Sciatic nerve (tissue), 2 donors: ENCODE data around the gene PTDSS2. TPM values are rescaled to one million over a fixed set of nuclear protein-coding genes. Genes with fewer than 3 reads are reported as not detected.
"Not testable (repeated sequence)": the region's sequence is repeated elsewhere in the genome, so short reads cannot be mapped to it uniquely, and the experiment has no call there.

Source experiments
- ATAC-seq: fragments of 200-7000 bp; cut with Tn5 transposase; one replicate; pipeline ENCODE4 v1.9.1; 2020; ENCODE audit warnings: mild to moderate bottlenecking, moderate library complexity
- DNase-seq: peaks from one replicate; pipeline ENCODE4 v3.0.0-alpha.2; 2020; ENCODE audit warnings: low spot score
- intact Hi-C: fragments of 100-400 bp; cut with DNase I; formaldehyde crosslinking; loops from one replicate; pipeline ENCODE4 v1.14.2; 2022
- total RNA-seq: library from RNA; stranded (reverse); fragmentation: NEBNext Ultra II Directional; extraction: Animal tissue kit (Norgen Biotek cat#: 25700); gene quantifications from one replicate; pipeline ENCODE4 v1.2.1, GENCODE V29; 2021
- donor health status: DM: no; HTN: no; CAD: no.
- donor health status: DM: no; HTN: no; CAD: no.

Gene PTDSS2
- total RNA-seq, result 33.1 TPM

DNA sequence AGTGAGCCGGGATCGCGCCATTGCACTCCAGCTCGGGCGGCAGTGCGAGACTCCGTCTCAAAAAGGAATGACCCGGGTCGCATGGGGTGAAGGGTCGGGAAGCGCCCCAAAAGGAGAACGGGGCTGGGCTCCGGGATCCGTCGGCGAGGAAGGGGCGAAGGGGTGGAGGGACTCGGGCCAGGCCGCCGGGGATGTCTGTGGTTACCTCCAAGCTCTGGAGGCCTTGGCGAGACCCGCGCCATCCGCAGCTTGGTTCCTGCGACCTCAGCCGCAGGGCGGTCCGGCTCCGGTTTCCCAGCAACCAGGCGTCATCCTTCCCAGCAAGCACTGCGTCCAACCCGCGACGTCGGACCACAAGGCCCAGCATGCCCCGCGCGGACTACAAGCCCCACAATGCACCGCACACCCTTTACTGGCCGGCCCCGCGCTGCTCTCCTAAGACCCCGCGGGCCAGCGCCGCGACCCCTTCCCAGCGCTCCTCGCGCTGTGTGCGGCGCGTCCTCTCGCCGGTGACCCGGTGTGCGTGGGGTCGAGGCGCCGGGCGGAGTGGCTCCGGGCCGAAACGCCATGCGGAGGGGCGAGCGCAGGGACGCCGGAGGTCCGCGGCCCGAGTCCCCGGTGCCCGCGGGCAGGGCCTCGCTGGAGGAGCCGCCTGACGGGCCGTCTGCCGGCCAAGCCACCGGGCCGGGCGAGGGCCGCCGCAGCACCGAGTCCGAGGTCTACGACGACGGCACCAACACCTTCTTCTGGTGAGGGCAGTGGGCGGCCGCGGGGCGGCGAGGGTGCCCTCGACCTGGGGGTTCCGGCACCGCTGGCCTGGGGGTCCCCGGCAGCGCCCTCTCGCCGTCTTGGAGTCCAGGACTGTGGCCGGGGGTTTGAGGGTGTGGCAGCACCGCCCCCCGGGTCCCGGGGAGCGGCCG, at the start of gene PTDSS2:
TSS of gene PTDSS2 (plus strand) at position 391 of the 920 bp plus-strand sequence. CDS start at position 568, 177 bp downstream.
- ATAC-seq (peak; percentile 92), DNase-seq (peak; percentile 98)
- intact Hi-C loops, result no loop called here

DNA sequence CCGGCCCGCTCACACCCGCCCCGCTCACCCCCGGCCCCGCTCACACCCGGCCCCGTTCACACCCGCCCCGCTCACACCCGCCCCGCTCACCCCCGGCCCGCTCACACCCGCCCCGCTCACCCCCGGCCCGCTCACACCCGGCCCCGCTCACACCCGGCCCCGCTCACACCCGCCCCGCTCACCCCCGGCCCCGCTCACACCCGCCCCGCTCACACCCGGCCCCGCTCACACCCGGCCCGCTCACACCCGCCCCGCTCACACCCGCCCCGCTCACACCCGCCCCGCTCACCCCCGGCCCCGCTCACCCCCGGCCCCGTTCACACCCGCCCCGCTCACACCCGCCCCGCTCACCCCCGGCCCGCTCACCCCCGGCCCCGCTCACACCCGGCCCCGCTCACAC, 48.9 kb upstream of the PTDSS2 start:
- DNase-seq, ATAC-seq, intact Hi-C loops: not testable (repeated sequence)

- intact Hi-C loops, result no loop called here
- DNase-seq, result no peak
- ATAC-seq, result no peak
These were observed 46.9 kb upstream of the PTDSS2 start for GRCh38 chr11:403021-403760.

GRCh38 chr11:403761-404431, 46.2 kb upstream of the PTDSS2 start:
- intact Hi-C loops, result no loop called here
- DNase-seq (no peak), ATAC-seq (no peak)

GRCh38 chr11:404551-405264, 45.4 kb upstream of the PTDSS2 start:
- intact Hi-C loops, result no loop called here

DNA sequence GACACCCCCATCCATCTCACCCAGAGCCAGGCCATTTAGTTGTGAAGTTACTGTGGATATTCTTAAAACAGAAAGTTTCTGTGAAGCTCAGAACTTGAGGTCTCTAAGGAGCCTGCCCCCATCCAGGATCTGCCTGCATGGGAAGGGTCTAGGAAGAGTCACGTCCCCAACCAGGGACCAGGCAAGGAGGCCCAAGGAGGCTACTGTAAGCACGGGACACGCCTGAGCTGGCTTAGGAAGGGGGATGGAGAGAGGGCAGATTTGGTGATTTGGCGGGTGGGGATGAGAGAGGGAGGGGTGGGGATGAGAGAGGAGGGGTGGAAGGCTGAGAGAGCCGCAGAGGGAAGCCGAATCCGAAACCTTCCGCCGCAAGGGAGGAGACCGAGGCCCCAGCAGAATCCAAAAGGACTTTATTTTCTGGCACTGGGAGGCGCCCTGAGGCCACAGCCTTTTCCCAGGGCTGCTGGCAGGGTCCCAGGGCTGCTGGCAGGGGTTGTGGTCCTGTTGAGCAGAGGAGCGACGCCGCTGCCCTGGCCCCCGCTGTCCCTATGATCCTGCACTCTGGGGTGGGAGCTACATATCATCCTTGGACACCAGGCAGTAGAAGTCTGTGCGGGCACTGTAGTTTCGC, 44.6 kb upstream of the PTDSS2 start:
- DNase-seq (no peak), ATAC-seq (peak; percentile 1)
- intact Hi-C loops, result no loop called here

More at GRCh38 chr11:404551-405264, 45.4 kb upstream of the PTDSS2 start:
- no peak for ATAC-seq
- DNase-seq, result no peak

GRCh38 chr11:405954-406795, 43.9 kb upstream of the PTDSS2 start:
- ATAC-seq (peak; percentile 15), DNase-seq (peak; percentile 64)
- intact Hi-C loops, result no loop called here

DNA sequence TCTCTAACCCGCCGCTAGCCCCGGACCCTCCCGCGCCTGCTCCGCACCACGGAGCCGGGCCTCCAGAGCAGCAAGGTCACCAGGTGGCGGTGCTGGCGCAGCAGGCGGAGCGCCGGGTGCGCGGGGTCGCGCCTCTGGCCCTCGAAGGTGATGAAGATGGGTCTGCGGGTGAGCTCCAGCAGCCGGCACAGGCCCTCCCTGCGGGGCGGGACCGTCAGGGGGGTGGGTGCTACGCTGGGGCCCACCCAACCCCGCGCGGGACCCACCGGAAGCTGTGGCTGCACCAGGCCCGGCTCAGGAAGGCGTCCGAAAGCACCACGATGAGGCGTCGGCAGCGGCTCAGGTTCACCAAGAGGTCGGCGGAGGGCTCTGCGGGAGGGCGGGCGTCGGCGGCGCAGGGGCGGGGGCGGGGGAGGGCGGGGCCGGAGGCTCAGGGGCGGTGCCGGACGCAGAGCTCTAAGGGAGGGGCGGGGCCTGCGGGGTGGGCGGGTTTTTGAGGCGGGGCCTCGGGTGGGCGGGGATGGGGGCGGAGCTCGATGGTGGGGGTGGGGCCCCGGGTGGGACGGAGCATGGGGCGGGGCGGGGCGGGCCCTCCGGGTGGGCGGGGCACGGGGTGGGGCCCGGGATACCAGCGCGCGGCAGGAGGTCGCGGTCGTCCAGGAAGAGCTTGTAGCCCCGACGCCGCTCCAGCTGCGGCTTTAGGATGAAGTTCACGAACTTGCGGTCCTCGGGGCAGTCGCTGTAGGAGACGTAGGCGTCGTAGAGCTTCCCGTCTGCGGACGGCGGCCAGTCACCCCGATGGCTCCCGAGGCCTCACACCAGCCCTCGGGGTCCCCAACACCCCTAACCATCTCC, 43.1 kb upstream of the PTDSS2 start:
- intact Hi-C loops, result no loop called here
- DNase-seq (peak; percentile 88), ATAC-seq (peak; percentile 75)

- intact Hi-C loops, result no loop called here
- peak; percentile 31 for ATAC-seq
- no peak for DNase-seq
These were observed 42.4 kb upstream of the PTDSS2 start for GRCh38 chr11:407651-408123.

DNA sequence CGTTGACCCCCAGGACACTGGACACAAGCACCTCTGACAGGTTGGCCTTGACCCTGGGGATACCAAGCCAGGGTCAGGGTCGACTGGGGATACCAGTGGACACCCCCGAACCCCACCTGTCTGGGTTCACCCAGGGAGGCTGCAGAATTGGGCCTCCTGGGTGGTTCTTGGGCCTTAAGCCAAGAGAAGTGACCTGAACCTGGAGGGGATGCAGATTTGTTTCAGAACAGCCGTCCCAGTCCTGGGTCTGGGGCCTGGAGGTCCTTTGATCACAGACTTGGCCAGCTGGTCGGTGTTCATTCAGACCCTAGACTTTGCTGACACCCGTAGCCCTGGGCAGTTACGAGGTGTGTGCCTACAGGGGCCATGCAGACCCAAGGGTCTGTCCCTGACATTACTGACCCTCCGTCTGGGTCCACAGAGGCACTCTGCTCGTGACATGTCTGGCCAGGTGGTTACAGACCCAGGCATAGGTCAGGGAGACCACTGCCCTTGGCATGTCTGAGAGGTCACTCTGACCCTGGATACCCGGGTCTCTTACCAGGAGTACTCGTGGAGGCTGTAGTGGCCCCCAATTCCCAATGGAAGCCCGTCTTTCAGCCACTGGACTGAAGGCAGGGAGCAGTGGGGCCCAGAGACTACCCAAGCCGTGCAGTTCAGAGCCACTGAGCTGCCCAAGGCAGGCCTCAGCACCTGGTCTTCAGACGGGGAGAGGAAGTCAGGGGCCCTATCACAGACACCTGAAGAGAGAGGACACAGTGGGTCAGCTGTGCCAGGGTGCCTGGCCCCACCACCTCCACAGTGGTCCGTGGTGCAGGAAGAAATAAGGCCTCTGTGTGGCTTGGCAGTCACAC, 41.7 kb upstream of the PTDSS2 start:
- ATAC-seq, result peak; percentile 2
- no peak for DNase-seq
- intact Hi-C loops, result no loop called here

GRCh38 chr11:409008-409599, 41.0 kb upstream of the PTDSS2 start:
- intact Hi-C loops, result no loop called here
- ATAC-seq, result no peak
- DNase-seq, result no peak

- ATAC-seq (no peak), DNase-seq (no peak)
- intact Hi-C loops, result no loop called here
These were observed 40.2 kb upstream of the PTDSS2 start for GRCh38 chr11:409600-410483.

DNA sequence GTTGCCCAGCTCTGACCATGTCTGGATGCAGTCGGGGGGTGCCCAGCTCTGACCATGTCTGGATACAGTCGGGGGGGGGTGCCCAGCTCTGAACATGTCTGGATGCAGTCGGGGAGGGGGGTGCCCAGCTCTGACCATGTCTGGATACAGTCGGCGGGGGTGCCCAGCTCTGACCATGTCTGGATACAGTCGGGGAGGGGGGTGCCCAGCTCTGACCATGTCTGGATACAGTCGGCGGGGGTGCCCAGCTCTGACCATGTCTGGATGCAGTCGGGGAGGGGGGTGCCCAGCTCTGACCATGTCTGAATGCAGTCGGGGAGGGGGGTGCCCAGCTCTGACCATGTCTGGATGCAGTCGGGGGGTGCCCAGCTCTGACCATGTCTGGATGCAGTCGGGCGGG, 39.4 kb upstream of the PTDSS2 start:
- intact Hi-C loops, DNase-seq, ATAC-seq: not testable (repeated sequence)

DNA sequence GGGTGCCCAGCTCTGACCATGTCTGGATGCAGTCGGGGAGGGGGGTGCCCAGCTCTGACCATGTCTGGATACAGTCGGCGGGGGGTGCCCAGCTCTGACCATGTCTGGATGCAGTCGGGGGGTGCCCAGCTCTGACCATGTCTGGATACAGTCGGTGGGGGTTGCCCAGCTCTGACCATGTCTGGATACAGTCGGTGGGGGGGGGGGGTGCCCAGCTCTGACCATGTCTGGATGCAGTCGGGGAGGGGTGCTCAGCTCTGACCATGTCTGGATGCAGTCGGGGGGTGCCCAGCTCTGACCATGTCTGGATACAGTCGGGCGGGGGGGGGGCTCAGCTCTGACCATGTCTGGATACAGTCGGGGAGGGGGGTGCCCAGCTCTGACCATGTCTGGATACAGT, 38.6 kb upstream of the PTDSS2 start:
- DNase-seq, result not testable (repeated sequence)

More for the DNA sequence above, 38.6 kb upstream of the PTDSS2 start:
- intact Hi-C loops, ATAC-seq: not testable (repeated sequence)
